ENCODE results near the gene PCDHA2.
"Not testable (repeated sequence)": the region's sequence is repeated elsewhere in the genome, so short reads cannot be mapped to it uniquely, and the experiment has no call there.

The PCDHA2 gene

DNA sequence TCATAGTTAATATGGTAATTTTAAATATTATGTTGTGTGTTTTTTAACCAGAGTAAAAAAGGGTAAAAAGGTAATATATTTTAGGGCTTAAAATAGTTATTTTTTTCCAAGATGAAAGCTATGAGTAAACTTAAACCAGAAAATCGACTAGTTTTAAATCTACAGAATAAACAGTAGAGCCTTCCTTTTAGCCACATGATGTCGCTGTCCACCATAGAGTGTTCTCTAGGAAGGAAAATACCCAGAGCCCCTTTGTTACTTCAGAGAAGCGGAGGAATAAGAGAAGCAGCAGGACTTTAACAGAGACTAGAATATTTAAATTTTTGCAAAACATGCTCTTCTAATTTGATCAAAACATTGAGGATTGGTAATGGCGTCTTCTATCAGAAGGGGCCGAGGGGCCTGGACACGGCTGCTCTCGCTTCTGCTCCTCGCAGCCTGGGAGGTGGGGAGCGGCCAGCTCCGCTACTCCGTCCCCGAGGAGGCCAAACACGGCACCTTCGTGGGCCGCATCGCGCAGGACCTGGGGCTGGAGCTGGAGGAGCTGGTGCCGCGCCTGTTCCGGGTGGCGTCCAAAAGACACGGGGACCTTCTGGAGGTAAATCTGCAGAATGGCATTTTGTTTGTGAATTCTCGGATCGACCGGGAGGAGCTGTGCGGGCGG lies at the start of gene PCDHA2:
Gene PCDHA2 (plus strand): TSS at position 258 of the 664 bp plus-strand sequence.
- POLR2A ChIA-PET = no interaction called here
- CTCF ChIA-PET = no interaction called here
- TF ChIP-seq, protein P1, sequence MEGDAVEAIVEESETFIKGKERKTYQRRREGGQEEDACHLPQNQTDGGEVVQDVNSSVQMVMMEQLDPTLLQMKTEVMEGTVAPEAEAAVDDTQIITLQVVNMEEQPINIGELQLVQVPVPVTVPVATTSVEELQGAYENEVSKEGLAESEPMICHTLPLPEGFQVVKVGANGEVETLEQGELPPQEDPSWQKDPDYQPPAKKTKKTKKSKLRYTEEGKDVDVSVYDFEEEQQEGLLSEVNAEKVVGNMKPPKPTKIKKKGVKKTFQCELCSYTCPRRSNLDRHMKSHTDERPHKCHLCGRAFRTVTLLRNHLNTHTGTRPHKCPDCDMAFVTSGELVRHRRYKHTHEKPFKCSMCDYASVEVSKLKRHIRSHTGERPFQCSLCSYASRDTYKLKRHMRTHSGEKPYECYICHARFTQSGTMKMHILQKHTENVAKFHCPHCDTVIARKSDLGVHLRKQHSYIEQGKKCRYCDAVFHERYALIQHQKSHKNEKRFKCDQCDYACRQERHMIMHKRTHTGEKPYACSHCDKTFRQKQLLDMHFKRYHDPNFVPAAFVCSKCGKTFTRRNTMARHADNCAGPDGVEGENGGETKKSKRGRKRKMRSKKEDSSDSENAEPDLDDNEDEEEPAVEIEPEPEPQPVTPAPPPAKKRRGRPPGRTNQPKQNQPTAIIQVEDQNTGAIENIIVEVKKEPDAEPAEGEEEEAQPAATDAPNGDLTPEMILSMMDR (IDR thresholded peaks at IDR 0.05; ENCODE audit: control extremely low read depth, extremely low read depth, low read depth, missing control alignments) = no peak
- no peak for DNase-seq (ENCODE audit: extremely low spot score)

DNA sequence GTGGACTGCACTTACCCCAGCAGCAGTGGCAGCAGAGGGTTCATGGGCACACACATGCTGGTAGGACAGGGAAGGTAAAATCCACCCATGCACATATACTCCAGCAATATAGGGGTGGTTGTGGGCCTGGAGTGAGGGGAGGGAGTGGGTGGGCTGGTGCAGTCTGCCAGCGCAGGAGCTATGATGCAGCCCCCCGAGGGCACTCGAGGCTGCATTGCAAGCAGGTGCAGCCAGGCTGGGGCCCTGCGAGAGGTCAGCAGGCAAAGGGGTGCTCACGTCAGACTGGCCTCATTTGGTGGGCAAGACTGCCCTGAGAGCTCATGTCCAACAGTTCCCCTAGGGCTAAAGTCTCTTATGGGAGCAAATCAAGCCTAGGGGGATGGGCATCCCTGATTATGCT lies 41.1 kb upstream of the PCDHA2 start:
- ChIA-PET POLR2A (no interaction called here), CTCF (no interaction called here)
- TF ChIP-seq, protein P1 (IDR thresholded peaks at IDR 0.05; ENCODE audit: control extremely low read depth, extremely low read depth, low read depth, missing control alignments) = no peak
- no peak for DNase-seq (ENCODE audit: extremely low spot score)

DNA sequence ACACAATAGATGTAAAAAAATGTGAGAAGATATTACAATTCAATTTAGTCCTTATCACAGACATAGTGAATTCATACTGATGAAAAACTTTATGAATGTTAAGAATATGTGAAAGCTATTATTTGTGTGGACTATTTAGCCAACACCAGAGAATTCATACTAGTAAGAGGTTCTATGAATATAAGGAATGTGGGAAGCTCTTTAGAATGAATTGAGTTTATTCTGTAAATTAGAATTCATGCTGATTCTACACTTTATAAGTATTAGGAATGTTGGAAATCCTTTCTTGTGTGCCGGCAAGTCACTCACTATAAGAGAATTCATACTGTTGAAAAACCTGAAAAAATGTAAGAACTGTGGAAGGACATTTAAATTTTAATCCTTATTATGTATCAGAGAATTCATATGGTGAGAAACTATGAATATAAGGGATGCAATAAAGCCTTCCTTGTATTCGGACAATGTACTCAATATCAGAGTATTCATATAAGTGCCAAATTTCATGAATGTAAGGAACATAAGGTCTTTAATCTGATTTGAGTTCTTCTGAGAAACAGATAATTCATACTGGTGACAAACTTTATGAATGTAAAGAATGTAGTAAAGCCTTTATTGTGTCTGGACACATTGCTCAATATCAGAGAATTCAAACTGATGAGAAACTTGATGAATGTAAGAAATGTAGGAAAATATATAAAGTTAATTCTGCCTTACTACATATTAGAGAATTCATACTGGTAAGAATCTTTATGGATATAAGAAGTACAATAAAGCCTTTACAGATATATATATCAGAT lies 30.3 kb upstream of the PCDHA2 start:
- POLR2A ChIA-PET = no interaction called here
- no peak for DNase-seq (ENCODE audit: extremely low spot score)
- TF ChIP-seq, protein P1 (IDR thresholded peaks at IDR 0.05; ENCODE audit: control extremely low read depth, extremely low read depth, low read depth, missing control alignments) = no peak
- CTCF ChIA-PET = no interaction called here

DNA sequence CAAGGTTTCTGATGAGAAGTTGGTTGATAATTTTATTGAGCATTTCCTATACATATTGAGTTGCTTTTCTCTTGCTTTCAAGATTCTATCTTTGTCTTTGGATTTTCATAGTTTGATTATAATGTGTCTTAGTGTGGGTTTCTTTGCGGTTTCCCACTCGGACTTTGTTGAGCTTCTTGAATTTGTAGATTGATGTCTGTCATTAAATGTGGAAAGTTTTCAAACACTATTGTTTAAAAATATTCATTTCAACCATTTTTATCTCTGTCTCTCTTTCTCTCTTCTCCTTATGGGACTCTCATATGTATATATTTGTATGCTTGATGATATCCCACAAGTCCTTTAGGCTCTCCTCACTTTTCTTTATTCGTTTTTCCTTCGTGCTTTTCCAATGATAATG lies 27.2 kb upstream of the PCDHA2 start:
- POLR2A ChIA-PET = no interaction called here
- no peak for DNase-seq (ENCODE audit: extremely low spot score)
- CTCF ChIA-PET = no interaction called here
- TF ChIP-seq, protein P1 (IDR thresholded peaks at IDR 0.05; ENCODE audit: control extremely low read depth, extremely low read depth, low read depth, missing control alignments) = no peak

DNA sequence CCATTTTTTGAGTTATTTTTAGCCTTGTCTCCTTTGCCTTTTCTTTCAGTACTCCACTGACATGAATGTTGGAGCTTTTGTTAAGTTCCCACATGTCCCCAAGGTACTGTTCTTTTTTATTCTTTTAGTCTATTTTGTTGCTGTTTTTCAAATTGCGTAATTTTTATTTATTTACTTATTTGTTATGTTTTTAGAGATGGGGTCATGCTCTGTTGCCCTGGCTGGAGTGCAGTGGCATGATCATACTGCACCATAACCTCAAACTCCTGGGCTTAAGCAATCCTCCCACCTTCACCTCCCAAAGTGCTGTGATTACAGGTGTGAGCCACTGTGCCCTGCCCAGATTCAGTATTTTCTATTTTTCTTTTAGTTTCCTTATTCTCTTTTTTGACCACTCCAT lies 14.1 kb upstream of the PCDHA2 start:
- no peak for DNase-seq (ENCODE audit: extremely low spot score)
- ChIA-PET POLR2A (no interaction called here), CTCF (interaction anchor here (1.3 kb wide), 1 partner anchor 13 kb away, joined by 4 read pairs; no protein-coding TSS in a partner anchor)
- TF ChIP-seq, protein P1 (IDR thresholded peaks at IDR 0.05; ENCODE audit: control extremely low read depth, extremely low read depth, low read depth, missing control alignments) = no peak

DNA sequence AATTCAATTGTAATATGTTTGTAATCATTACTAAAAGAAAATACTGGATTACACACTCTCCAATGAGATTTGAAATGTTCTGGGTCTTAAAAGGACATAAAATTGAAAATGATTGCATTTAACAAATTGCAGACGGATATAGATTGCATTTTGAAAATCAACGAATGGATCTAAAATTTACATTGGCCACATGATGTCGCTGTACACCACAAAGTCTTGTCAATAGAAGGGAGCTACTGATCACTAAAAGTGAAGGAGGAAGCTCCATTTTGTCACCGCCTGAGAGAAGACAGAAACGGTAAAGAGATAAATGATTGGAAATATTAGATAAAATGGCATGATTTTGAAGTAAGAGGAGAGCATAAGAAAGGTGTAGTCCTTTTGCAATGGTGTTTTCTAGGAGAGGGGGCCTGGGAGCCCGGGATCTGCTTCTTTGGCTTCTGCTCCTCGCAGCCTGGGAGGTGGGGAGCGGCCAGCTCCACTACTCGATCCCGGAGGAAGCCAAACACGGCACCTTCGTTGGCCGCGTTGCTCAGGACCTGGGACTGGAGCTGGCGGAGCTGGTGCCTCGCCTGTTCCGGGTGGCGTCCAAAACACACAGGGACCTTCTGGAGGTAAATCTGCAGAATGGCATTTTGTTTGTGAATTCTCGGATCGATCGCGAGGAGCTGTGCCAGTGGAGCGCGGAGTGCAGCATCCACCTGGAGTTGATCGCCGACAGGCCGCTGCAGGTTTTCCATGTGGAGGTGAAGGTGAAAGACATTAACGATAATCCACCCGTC lies 8.6 kb upstream of the PCDHA2 start, which contains the start of gene PCDHA1:
Gene PCDHA1 (plus strand): TSS at position 236 of the 782 bp plus-strand sequence.
- no peak for DNase-seq (ENCODE audit: extremely low spot score)
- CTCF ChIA-PET = interaction anchor here (1.0 to 1.5 kb wide), 3 partner anchors 21 to 635 kb away, joined by 3 to 4 read pairs (median 3); partner anchors contain the start of gene PCDHGA11
- POLR2A ChIA-PET = no interaction called here
- TF ChIP-seq, protein P1 (IDR thresholded peaks at IDR 0.05; ENCODE audit: control extremely low read depth, extremely low read depth, low read depth, missing control alignments) = no peak

DNA sequence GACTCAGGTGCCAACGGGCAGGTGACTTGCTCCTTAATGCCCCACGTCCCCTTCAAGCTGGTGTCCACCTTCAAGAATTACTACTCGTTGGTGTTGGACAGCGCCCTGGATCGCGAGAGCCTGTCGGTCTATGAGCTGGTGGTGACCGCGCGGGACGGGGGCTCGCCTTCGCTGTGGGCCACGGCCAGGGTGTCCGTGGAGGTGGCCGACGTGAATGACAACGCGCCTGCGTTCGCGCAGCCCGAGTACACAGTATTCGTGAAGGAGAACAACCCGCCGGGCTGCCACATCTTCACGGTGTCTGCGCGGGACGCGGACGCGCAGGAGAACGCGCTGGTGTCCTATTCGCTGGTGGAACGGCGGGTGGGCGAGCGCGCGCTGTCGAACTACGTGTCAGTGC lies 7.2 kb upstream of the PCDHA2 start:
- DNase-seq (ENCODE audit: extremely low spot score); POLR2A ChIA-PET; CTCF ChIA-PET: not testable (repeated sequence)

DNA sequence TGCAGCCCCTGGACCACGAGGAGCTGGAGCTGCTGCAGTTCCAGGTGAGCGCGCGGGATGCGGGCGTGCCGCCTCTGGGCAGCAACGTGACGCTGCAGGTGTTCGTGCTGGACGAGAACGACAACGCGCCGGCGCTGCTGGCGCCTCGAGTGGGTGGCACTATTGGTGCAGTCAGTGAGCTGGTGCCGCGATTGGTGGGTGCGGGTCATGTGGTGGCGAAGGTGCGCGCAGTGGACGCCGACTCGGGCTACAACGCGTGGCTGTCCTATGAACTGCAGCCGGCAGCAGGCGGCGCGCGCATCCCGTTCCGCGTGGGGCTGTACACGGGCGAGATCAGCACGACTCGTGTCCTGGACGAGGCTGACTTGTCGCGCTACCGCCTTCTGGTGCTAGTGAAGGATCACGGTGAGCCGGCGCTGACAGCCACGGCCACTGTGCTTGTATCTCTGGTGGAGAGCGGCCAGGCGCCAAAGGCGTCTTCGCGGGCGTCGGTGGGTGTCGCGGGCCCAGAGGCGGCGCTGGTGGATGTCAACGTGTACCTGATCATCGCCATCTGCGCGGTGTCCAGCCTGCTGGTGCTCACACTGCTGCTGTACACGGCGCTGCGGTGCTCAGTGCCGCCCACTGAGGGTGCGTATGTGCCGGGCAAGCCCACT lies 6.7 kb upstream of the PCDHA2 start:
- DNase-seq (ENCODE audit: extremely low spot score); POLR2A ChIA-PET; CTCF ChIA-PET: not testable (repeated sequence)

All from GM10248 (cell line).